NCI-H2196 treated with DMSO at 0.1 percent for 48 hours (cell line): ENCODE results near the gene RRN3.
"Not testable (repeated sequence)": the region's sequence is repeated elsewhere in the genome, so short reads cannot be mapped to it uniquely, and the experiment has no call there.

Experiments used
- DNase-seq: peaks from one replicate; lab custom pipeline; 2025; ENCODE audit not compliant: unreplicated experiment; lab: John Stamatoyannopoulos, UW

Gene RRN3

DNA sequence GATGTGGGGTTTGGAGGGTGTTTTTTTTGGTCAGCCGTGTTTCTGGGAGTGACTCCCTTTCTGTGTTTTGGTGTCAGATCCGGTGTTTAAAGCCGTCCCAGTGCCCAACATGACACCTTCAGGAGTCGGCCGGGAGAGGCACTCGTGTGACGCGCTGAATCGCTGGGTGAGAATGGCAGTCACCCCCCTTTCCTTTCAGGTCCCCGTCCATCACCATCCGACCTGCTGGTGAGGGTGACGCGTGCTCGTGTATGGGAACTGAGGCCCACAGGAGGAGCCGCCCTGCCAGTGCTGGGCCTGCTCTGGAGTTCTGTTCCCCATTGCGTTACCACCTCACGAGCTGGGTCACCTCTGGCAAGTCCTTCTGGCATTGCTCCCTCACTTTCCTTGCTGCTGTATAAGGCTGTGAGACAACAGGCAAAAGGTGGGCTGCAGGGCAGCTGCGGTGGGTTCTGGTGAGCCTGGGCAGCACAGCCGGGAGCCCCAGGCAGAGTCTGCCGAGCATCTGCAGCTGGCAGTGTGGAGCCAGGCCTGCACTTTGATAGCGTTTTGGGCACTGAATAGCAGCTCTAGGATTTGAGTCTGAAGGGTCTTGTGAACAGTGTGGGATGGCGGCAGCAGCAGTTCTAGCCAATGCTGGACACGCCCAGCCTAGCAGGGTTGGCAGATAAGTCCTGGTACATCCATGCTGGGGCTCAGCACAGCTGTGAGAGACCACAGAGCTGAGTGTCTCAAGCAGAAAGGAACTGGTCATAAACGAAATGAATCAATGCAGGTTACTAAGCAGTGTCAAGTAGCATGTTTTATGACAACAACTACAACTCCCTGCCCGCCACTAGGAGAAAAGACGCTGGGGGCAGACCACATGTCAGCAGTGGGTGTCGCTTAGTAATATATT, 65.0 kb downstream of the RRN3 start:
- DNase-seq, result not testable (repeated sequence)

DNA sequence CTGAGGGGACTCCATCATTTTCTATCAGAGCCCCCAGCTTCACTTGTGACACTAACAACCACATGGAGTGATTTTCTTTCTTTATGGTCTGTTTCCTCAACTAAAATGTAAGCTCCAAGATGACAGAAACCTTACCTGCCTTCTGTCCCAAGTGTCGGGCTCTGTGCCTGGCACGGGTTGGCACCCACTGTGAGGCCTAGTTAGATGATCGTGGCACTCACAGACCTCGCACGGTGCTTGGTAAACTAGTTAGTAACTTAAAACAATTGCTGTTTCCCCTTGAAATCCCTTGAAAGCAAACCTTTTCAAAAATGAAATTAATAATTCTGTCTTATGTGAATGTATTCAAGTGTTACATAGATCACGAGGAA, 65.7 kb downstream of the RRN3 start:
- DNase-seq, result not testable (repeated sequence)

DNA sequence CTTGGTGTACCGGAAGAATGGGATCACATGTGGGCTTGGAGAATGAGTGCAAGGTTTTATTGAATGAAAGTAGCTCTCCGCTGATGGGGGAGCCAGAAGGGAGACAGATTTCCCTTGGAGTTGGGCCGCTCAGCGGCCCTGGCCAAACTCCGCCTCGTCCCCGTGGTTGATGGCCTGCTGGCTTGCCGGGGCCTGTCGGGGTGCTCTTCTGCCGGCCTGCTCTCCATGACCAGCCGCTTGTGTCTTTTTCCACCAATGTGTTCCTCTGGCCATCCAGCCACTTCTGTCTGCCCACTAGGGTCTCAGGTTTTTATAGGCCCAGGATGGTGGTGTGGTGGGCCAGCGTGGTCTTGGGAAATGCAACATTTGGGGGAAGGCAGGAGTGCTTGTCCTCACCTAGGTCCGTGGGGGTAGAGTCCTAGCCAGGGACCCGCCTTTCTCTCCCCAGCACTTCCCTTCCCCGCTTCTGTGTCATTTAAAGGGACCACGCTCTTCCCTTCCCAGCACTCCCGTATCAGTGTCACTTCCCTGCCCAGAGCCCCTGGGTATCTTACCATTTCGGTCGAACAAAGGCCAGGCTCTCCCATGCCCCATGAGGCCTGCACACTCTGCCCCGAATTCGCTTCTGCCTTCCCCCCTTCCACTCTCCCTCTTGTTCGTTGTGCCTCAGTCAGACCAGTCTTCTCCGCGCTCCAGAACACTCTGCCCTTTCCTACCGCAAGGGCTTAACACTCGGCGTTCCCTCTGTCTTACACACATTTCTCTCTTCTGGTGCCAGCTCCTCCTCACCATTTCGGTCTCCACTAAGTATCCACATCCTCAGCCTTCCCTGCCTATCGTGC, 66.3 kb downstream of the RRN3 start:
- DNase-seq, result not testable (repeated sequence)

DNA sequence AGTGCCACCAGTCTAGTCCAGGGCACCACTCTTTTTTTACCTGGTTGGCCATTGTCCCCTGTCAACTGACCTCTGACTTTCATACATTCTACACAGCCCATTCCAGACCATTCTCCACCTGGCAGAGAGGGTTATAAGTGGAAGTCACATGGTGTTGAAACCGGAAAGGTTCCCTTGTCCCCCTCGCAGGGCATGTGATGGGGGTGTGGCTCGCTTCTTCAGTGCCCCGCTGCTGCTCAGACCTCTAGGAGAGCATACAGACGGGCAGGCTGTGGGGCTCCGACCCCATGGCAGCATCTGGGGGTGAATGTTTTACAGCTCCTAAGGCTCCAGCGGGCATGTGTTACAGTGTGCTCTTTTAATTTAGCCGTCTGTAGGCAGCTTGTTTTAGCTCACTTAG, 67.0 kb downstream of the RRN3 start:
- not testable (repeated sequence) for DNase-seq

DNA sequence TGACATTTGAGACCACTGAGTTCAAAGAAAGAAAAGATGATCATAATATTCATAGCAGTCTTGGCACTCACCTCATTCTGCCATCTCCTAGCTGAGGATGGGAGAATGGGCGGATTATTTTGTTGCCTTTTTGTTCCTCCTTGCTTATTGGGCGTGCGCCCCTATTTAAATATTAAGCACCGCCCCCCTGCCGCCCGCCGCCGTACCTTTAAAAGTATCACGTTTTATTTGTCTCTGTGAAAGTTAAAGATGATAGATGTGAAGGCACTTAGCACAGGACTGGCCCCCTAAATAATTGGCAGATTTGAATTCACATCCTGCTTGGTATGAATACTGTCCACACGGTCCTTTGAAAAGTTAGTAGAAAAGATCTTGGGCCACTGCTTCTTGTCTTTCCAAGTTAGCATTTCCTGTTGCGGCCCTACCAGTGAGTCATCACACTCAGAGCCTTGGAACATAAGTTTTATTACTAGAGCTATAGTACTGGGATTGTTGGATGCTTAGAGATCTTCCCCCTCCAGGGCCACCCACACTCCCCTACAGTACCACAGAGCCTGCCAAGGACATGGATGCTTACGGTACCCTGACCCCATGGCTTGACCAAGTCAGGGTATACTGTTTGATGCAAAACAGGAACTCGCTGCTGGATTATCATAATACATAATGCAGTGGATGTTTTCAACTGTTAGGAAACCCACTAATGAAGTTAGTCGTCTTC, 68.7 kb downstream of the RRN3 start:
- not testable (repeated sequence) for DNase-seq

DNA sequence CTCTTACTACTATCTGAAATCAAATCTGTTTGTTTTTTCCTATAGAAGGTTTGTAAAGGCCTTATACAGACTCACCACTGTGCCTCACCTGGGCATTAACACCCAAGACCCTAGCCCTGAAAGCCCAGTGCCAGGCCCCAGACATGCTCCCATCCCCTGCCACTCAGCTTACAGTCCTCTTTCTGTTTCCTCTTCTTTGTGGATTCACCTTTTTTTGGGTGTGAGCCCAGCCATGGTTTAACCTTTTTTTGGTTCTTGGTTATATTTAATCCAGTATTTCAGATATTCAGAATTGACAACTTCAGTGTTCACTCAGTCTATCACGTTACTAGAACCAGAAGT, 69.2 kb downstream of the RRN3 start:
- DNase-seq, result not testable (repeated sequence)

DNA sequence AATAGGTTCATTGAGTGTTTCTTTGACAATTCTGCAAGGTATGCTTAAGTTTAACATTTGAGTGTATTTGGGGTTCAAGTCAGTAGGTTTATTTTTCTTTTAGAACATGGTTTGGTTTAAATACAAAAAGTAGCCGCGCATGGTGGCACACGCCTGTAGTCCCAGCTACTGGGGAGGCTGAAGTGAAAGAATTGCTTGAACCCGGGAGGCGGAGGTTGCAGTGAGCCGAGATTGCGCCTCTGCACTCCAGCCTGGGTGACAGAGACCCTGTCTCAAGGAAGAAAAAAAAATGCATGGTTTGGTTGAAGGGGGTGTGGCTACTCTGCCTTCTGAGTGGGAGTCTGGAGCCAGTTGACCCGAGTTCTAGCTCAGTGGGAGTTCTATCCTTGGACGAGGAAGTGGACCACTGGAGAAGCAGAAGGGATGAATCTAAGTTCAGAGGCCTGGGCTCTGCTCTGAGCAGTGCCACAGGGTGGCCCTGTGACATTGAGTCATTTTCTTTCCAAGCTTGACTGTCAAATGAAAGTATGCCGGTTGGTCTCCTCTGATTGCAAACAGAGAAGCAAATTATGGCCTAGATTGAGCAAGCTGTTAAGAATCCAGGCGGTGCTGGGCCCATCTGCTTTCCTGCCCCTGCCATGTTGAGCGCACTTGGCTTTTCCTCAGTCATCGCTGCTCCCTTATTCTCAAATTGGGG, 70.5 kb downstream of the RRN3 start:
- not testable (repeated sequence) for DNase-seq

DNA sequence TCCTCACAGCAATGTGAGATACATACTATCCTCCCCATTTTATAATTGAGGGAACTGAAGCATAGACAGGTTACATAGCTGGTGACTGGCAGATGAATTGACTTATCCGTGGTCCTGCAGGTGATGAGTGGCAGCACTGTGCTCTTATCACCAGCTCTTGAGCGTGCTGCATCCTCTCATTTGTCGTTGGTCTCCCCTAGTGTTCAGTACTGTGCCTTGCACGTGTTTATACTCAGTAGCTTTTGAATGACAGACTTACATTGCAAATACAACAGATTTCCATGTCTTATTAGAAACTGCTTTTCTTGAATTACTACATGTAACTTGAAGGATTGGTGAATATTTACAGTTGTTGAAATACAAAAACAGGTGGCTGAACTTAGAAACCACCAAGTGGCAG, 71.9 kb downstream of the RRN3 start:
- DNase-seq, result not testable (repeated sequence)

DNA sequence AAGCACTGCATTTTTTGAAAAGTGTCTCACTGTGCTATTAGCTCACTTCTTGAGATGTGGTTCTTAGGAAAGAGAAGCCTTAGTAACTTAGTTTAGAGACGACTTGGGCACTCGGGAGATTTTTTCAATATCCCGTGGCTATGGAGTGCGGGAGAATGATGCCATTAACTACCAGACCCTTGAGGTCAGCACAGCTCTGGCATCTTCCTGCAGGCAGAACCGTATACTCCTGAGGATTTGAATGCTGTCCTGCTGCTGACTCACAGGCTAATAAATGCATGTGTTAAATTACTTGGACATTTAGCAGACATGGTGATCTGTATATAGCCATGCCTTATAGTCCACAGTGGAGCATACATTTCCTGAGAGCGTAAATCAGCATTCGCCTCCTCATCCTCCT, 72.6 kb downstream of the RRN3 start:
- not testable (repeated sequence) for DNase-seq

DNA sequence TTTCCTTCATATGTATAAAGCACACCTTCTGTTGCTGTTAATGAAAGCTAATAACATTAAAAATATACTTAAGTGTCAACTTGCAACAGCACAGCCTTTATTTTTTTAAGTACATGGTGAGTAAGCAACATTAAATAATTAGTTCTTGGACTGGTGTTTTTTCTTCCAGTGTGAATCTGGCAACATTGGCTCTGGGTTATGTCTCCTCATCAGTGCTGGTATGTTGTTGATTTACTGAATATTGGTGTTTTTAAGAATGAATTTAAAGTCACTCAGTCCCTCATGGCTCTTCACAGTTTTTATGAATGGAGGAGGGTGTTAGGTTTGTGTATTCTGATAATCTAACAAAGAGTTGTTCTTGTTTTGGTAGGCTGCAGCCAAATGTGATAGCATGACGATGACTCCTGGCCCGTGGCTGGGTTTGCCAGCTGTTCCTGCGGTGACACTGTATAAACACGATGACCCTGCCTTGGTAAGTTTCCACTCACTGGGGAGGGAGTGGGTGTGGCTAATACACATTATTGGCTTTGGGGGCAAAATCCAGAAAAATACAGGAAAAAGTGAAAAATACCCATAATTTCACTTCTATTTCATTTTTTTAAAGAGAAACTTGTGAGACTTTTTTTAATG, 77.0 kb downstream of the RRN3 start:
- DNase-seq, result not testable (repeated sequence)

DNA sequence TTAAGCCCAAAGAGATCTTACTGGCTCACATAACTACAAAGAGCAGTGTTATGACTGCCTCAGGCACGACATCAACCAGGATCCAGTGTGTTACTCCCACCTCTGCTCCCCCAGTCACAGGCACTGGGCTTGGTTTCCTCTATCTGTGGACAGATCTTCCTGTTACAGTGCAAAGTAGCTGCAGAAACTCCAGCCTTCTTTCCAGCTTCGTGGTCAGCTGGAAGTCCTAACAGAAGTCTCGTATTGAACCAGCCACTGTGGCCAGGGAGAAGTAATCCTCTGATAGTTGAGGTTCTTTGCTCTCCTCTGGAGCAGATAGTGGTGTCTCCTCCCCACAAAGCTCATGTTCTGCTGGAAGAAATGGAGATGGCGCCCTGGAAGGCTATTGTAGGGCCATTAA, 77.7 kb downstream of the RRN3 start:
- not testable (repeated sequence) for DNase-seq

DNA sequence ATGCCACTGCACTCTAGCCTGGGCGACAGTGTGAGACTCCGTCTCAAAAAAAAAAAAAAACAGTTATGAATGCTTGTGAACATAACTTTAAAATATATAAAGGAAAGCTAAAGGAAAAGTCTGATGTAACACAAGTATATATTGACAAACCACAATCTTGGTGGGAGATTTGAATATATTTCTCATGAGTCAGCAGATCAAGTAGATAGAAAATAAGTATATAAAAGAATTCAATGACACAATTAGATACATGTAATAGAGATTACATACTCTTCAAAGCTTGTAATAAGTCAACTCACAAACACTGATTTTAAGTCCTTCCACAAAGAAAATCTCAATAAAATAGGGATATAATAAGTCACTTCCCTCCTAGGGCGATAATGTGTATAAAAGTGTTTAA, 78.4 kb downstream of the RRN3 start:
- DNase-seq, result not testable (repeated sequence)

DNA sequence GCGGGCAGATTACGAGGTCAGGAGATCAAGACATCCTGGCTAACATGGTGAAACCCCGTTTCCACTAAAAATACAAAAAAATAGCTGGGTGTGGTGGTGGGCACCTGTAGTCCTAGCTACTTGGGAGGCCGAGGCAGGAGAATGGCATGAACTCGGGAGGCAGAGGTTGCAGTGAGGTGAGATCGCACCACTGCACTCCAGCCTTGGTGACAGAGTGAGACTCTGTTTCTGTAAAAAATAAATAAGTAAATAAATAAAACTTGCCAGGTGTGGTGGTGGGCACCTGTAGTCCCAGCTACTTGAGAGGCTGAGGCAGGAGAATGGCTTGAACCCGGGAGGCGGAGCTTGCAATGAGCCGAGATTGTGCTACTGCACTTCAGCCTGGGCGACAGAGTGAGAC, 81.1 kb downstream of the RRN3 start:
- DNase-seq, result not testable (repeated sequence)
